Measurements from ENCODE around the gene EDAR. TPM values are rescaled to one million over a fixed set of nuclear protein-coding genes. Genes with fewer than 3 reads are reported as not detected.

EDAR gene
- total and polyA plus RNA-seq, 2 of the 8 experiments (the other 6 are each of a cell fraction or from before 2014, with no cell fraction given): not detected

GRCh38 chr2:108963057-108963456 is 26.0 kb downstream of the EDAR start (continued):
- TF ChIP-seq CHD7 (IDR thresholded peaks at IDR 0.05; ENCODE audit: insufficient replicate concordance, low read length) (no peak), CEBPB (IDR thresholded peaks at IDR 0.05; ENCODE audit: low read depth, low read length) (no peak), KDM5A (IDR thresholded peaks at IDR 0.05; ENCODE audit: low read length) (no peak)

All from H1 (cell line).